Measurements from ENCODE around the gene HTT-AS.

DNA sequence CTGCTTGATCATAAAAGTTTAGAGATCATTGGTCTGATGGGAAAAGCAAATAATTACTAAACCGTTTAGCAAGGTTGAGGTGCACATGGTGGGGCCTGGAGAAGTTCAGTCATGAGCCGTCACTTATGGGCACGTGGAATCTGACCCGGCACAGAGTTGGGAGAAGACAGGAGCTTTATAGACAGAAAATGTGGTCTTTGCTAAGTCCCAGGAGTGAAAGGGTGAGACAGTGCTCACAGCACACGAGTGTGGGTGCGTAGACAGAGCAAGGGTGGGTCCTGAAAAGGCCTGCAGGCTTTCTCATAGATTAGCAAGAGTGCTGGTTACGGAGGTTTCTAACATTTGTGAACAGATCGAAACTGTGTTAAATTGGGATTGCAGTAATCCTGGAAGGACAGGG lies 44.0 kb upstream of the HTT-AS start:
- TF ChIP-seq, protein P1, sequence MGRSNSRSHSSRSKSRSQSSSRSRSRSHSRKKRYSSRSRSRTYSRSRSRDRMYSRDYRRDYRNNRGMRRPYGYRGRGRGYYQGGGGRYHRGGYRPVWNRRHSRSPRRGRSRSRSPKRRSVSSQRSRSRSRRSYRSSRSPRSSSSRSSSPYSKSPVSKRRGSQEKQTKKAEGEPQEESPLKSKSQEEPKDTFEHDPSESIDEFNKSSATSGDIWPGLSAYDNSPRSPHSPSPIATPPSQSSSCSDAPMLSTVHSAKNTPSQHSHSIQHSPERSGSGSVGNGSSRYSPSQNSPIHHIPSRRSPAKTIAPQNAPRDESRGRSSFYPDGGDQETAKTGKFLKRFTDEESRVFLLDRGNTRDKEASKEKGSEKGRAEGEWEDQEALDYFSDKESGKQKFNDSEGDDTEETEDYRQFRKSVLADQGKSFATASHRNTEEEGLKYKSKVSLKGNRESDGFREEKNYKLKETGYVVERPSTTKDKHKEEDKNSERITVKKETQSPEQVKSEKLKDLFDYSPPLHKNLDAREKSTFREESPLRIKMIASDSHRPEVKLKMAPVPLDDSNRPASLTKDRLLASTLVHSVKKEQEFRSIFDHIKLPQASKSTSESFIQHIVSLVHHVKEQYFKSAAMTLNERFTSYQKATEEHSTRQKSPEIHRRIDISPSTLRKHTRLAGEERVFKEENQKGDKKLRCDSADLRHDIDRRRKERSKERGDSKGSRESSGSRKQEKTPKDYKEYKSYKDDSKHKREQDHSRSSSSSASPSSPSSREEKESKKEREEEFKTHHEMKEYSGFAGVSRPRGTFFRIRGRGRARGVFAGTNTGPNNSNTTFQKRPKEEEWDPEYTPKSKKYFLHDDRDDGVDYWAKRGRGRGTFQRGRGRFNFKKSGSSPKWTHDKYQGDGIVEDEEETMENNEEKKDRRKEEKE (IDR thresholded peaks at IDR 0.05) = no peak
- TF ChIP-seq ESRRA (CRISPR knock-in tag; IDR thresholded peaks at IDR 0.05; ENCODE audit: low read depth) (no peak), SMAD3 (CRISPR knock-in tag; IDR thresholded peaks at IDR 0.05) (no peak), ZNF773 (CRISPR knock-in tag; IDR thresholded peaks at IDR 0.05; ENCODE audit: borderline replicate concordance) (no peak), ZFP37 (CRISPR knock-in tag; IDR thresholded peaks at IDR 0.05; ENCODE audit: borderline replicate concordance) (no peak), GFI1 (CRISPR knock-in tag; IDR thresholded peaks at IDR 0.05; ENCODE audit: borderline replicate concordance) (no peak), TBP (CRISPR knock-in tag; IDR thresholded peaks at IDR 0.05) (no peak), EZH2 (conservative IDR thresholded peaks at IDR 0.05; ENCODE audit: low read depth, low read length) (no peak), FOXA1 (IDR thresholded peaks at IDR 0.05) (no peak), FOXA1 (CRISPR knock-in tag; IDR thresholded peaks at IDR 0.05) (no peak)
- TF ChIP-seq, protein P2, sequence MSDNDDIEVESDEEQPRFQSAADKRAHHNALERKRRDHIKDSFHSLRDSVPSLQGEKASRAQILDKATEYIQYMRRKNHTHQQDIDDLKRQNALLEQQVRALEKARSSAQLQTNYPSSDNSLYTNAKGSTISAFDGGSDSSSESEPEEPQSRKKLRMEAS (IDR thresholded peaks at IDR 0.05) = no peak
